Measurements from ENCODE around the gene RCSD1.

RCSD1 gene

DNA sequence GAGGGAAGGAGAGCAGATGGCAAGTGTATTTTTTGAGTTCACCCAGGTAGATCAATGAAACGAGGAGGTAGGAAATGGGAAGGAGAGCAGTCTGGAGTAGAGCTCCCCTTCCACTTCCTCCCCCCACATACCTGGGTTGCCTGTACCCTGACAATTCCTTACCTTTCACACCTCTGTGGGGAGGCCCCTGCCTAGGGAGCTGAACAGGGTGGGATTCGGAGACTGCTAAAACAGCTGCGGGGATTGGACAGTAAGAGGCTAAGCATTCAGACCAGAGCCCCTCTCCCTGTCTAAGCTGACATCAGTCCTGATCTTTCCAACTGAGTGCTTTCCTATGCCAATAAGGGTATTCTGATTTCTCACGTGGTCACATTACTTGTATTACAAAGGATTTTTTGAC lies 14.5 kb downstream of the RCSD1 start:
- H3K9me3 Mint-ChIP-seq (ENCODE audit: low read depth): no peaks in the 10 kb centered on the region
- no peak overlapping the region for H3K4me3 Mint-ChIP-seq
- H3K4me1 Mint-ChIP-seq (ENCODE audit: low read depth): peaks cover 87% of the 10 kb centered on the region
- no peaks in the 10 kb centered on the region for H3K27me3 Mint-ChIP-seq
- H3K36me3 Mint-ChIP-seq: peaks cover 7% of the 10 kb centered on the region
- peak overlapping the region; percentile 79 for H3K27ac Mint-ChIP-seq

DNA sequence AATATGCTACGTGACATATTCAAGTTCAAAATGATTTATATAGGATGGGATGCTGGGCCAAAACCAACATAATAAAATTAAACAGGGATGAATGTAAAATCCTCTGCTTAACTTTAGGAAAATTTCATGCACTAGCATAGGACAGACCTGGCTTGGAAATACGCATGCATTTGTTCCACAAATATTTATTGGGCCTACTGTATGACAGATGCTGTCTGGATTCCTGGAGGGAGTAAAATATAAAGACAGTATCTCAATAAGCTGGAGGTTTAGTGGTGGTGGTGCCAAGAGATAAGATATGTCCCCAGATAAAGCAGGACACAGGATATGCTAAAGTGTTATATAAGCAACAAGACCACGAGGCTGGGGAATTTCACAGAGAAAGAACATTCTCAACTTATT lies 15.1 kb downstream of the RCSD1 start:
- Mint-ChIP-seq H3K36me3 (peaks cover 7% of the 10 kb centered on the region), H3K27me3 (no peaks in the 10 kb centered on the region), H3K27ac (peak overlapping the region; percentile 79), H3K4me3 (peak overlapping the region; percentile 42), H3K4me1 (ENCODE audit: low read depth) (peaks cover 87% of the 10 kb centered on the region), H3K9me3 (ENCODE audit: low read depth) (no peaks in the 10 kb centered on the region)

DNA sequence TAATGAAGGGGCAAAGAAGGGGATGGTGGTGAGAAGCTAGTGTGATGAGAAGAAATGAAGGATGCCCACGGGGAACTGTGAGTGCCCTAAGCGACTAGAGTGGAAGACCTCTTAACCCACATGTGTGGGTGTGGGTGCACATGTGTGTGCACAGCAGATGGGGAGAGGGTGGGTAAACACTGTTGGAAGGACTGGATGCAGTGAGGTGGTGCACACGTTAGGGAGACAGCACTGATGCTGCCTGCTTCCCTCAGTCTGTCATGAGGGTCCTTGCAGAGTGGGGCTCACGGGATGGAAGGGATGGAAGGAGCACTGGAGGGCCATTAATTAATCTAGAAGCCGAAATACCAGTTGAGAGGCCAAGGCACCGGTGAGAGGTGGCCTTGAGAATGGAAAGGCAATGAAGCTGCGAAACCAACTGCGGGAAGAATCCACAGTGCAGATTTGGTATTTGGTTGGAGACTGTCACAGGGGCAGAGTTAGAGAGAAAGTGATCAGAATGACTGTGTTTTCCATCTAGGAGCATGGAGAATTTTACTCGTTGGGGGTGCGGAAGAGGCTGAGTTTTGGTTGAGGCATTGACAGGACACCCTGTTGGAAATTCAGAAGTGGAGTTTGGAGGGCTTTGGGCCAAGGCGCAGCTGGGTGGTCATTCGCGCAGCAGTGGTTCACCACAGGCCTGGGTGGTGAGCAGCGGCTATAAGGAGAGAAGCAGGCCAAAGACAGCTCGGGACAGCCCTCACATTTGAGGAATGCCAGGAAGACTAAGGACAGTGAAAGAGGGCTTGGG lies 15.8 kb downstream of the RCSD1 start:
- peaks cover 5% of the 10 kb centered on the region for H3K36me3 Mint-ChIP-seq
- peaks cover 87% of the 10 kb centered on the region for H3K4me1 Mint-ChIP-seq (ENCODE audit: low read depth)
- peak overlapping the region; percentile 42 for H3K4me3 Mint-ChIP-seq

GRCh38 chr1:167648252-167648849 lies 18.3 kb downstream of the RCSD1 start:
- no peaks in the 10 kb centered on the region for H3K9me3 Mint-ChIP-seq (ENCODE audit: low read depth)
- H3K27ac Mint-ChIP-seq: peak overlapping the region; percentile 78
- no peaks in the 10 kb centered on the region for H3K36me3 Mint-ChIP-seq
- no peak overlapping the region for H3K4me3 Mint-ChIP-seq
- peaks cover 86% of the 10 kb centered on the region for H3K4me1 Mint-ChIP-seq (ENCODE audit: low read depth)
- H3K27me3 Mint-ChIP-seq: no peaks in the 10 kb centered on the region

More for the DNA sequence above, 15.8 kb downstream of the RCSD1 start:
- Mint-ChIP-seq H3K27me3 (no peaks in the 10 kb centered on the region), H3K9me3 (ENCODE audit: low read depth) (no peaks in the 10 kb centered on the region), H3K27ac (peak overlapping the region; percentile 79)

- no peaks in the 10 kb centered on the region for H3K27me3 Mint-ChIP-seq
- H3K27ac Mint-ChIP-seq: peak overlapping the region; percentile 78
- peaks cover 86% of the 10 kb centered on the region for H3K4me1 Mint-ChIP-seq (ENCODE audit: low read depth)
- H3K4me3 Mint-ChIP-seq: peak overlapping the region; percentile 11
- no peaks in the 10 kb centered on the region for H3K9me3 Mint-ChIP-seq (ENCODE audit: low read depth)
- no peaks in the 10 kb centered on the region for H3K36me3 Mint-ChIP-seq
Measured at GRCh38 chr1:167648978-167649744, 19.1 kb downstream of the RCSD1 start.

DNA sequence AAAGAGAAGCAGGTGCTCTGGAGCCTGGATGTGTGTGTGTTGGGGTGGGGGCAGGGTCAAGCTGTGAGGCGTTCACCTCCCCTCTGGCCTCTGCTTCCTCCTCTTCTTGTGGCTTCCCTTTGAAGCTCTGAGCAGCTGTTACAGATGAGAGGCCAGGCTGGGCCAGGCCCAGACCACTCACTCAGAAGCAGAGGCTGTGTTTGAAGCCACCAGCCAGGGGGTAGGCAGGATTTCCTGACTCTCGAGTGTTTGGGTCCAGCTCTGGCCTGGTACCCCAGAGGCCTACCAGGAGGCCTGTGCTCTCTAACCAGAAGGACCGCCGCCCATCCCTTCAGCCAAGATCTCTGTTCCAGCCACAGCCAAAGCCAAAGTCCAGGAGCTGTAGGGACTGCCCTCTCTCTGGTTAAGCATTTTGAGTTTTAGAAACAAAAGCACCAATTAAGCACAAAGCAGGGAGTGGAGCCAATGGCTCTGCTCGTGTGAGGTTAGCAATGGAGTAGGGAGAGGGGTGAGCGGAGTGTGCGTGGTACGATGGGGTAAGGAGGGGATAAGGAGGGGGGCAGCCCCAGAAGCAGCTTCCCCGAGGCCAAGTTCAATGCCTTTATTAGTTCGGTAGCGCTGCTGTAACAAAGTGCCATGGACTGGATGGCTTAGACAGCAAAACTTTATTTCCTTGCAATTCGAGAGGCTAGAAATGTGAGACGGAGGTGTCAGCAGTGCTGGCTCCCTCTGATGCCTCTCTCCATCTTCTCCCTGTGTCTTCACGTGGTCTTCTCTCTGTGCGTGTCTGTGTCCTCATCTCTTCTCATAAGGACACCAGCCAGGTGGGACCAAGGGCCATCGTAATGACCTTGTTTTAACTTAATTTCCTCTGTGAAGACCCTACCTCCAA lies 20.5 kb downstream of the RCSD1 start:
- Mint-ChIP-seq H3K4me3 (peak overlapping the region; percentile 54), H3K36me3 (peaks cover 4% of the 10 kb centered on the region)

DNA sequence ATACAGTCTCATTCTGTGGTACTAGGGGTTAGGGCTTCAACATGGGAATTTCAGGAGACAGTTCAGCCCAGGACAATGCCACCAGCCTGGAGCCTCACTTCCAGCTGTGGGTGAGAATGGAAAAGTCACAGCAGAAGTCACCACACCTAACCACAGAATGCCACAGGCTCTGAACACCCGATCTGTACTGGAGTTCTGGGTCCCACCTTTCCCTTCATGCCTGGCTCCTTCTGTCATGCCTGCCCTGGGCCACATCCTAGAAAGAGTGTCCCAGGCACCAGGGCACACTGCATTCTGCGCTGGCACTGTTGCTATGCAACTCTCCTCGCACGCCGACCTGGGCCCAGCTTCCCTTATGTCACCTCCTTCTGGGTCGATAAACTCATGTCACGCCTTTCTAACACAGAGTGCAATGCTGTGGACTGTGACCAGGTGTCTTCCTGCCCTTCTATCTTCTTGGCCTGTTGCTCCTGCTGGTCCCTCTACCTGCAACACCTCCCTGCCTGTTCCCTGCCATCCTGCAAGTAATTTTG lies 21.2 kb downstream of the RCSD1 start:
- peaks cover 4% of the 10 kb centered on the region for H3K36me3 Mint-ChIP-seq
- H3K27me3 Mint-ChIP-seq: no peaks in the 10 kb centered on the region
- H3K4me3 Mint-ChIP-seq: peak overlapping the region; percentile 42
- peak overlapping the region; percentile 78 for H3K27ac Mint-ChIP-seq
- H3K9me3 Mint-ChIP-seq (ENCODE audit: low read depth): no peaks in the 10 kb centered on the region
- peaks cover 85% of the 10 kb centered on the region for H3K4me1 Mint-ChIP-seq (ENCODE audit: low read depth)

More for the DNA sequence above, 20.5 kb downstream of the RCSD1 start:
- peak overlapping the region; percentile 78 for H3K27ac Mint-ChIP-seq
- no peaks in the 10 kb centered on the region for H3K9me3 Mint-ChIP-seq (ENCODE audit: low read depth)
- peaks cover 87% of the 10 kb centered on the region for H3K4me1 Mint-ChIP-seq (ENCODE audit: low read depth)
- no peaks in the 10 kb centered on the region for H3K27me3 Mint-ChIP-seq

- Mint-ChIP-seq H3K4me3 (no peak overlapping the region), H3K9me3 (ENCODE audit: low read depth) (no peaks in the 10 kb centered on the region), H3K27me3 (no peaks in the 10 kb centered on the region), H3K27ac (peak overlapping the region; percentile 81), H3K36me3 (peaks cover 4% of the 10 kb centered on the region), H3K4me1 (ENCODE audit: low read depth) (peaks cover 96% of the 10 kb centered on the region)
Measured at GRCh38 chr1:167654975-167655575, 25.0 kb downstream of the RCSD1 start.

GRCh38 chr1:167656657-167657056 lies 26.6 kb downstream of the RCSD1 start:
- Mint-ChIP-seq H3K36me3 (peaks cover 4% of the 10 kb centered on the region), H3K4me3 (no peak overlapping the region), H3K27me3 (no peaks in the 10 kb centered on the region), H3K27ac (peak overlapping the region; percentile 52), H3K4me1 (ENCODE audit: low read depth) (peaks cover 96% of the 10 kb centered on the region), H3K9me3 (ENCODE audit: low read depth) (no peaks in the 10 kb centered on the region)

DNA sequence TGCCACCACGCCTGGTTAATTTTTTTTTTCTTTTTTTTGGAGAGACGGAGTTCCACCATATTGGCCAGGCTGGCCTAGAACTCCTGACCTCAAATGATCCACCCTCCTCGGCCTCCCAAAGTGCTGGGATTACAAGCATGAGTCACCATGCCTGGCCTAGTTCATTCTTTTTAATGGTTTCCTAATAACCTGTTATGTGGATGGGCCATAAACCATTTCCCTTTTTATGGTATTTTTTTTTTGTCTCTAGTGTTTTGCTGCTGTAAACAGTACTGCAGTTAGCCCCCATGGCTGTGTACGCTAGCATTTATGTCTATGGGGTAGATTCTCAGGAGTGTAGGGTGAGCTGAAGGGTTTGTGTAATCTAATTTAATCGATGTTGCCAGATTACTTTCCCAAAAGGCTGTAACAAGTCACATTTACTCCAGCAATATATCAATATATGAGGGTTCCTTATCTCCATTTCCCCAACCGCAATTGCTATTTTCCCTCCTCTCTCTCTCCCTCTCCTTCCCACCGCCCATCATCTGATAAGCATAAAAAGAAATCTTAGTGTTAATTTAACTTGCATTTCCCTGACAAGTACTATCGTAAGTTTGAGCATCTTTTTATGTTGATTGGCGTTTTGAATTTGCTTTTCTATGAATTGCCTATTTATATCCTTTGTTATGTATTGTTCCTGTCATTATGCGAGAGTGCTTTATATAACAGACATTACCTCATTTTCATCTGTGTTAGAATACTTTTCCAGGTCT lies 28.7 kb downstream of the RCSD1 start:
- peaks cover 95% of the 10 kb centered on the region for H3K4me1 Mint-ChIP-seq (ENCODE audit: low read depth)
- H3K36me3 Mint-ChIP-seq: peaks cover 4% of the 10 kb centered on the region
- peak overlapping the region; percentile 65 for H3K27ac Mint-ChIP-seq
- H3K9me3 Mint-ChIP-seq (ENCODE audit: low read depth): no peaks in the 10 kb centered on the region
- H3K4me3 Mint-ChIP-seq: peak overlapping the region; percentile 27
- H3K27me3 Mint-ChIP-seq: no peaks in the 10 kb centered on the region

DNA sequence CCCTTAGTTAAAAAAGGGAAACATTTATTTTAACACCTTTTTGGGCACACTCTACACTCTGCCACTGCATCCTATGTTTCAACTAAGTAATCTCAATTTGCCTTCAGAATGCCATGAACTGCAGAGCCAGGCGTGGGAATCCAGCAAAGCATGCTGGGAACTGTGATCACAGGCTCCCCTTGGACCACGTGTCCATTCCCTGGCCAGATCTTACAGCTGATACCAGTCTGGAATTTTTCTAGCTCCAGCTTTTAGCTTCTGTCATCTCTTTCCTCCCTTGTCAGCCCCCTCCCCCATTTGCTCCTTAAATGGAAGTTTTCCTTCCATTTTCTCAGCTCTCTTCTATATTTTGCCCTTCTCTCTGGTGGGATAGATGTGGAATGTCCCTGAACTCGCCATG lies 29.4 kb downstream of the RCSD1 start:
- Mint-ChIP-seq H3K4me1 (ENCODE audit: low read depth) (peaks cover 94% of the 10 kb centered on the region), H3K36me3 (peaks cover 2% of the 10 kb centered on the region)

DNA sequence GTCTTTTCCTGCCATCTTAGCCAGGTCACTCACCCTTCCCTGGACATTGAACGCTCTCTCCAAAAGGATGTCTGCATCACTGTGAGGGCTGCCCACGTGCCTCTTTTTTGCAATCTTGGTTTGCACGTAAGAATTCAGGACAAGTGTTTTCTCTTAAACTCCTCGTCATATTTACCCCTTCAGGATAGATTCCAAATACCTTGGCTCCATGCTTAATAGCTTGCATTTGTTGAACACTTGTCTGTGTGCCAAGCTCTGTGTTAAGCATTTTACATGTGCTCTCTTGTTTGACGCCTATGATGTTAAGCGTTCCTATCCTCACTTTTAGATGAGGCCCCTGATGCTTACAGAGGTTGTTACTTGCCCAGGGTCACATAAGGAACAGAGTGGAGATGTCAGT lies 29.8 kb downstream of the RCSD1 start:
- H3K27me3 Mint-ChIP-seq: no peaks in the 10 kb centered on the region
- H3K4me3 Mint-ChIP-seq: peak overlapping the region; percentile 40
- peak overlapping the region; percentile 88 for H3K27ac Mint-ChIP-seq
- H3K36me3 Mint-ChIP-seq: no peaks in the 10 kb centered on the region
- H3K4me1 Mint-ChIP-seq (ENCODE audit: low read depth): peaks cover 93% of the 10 kb centered on the region
- H3K9me3 Mint-ChIP-seq (ENCODE audit: low read depth): no peaks in the 10 kb centered on the region

More for the DNA sequence above, 29.4 kb downstream of the RCSD1 start:
- no peaks in the 10 kb centered on the region for H3K27me3 Mint-ChIP-seq
- H3K27ac Mint-ChIP-seq: peak overlapping the region; percentile 88
- H3K9me3 Mint-ChIP-seq (ENCODE audit: low read depth): no peaks in the 10 kb centered on the region
- peak overlapping the region; percentile 40 for H3K4me3 Mint-ChIP-seq

All from activated naive CD8-positive, alpha-beta T cell (primary cell).